Astrocyte (in vitro differentiated cells and primary cell): ENCODE results near the gene LRP1B. TPM values are rescaled to one million over a fixed set of nuclear protein-coding genes. Genes with fewer than 3 reads are reported as not detected.

Experiments used
- DNase-seq: peaks from one replicate; pipeline ENCODE4 v3.0.0-alpha.2; 2010; ENCODE audit warnings: low read depth
- FAIRE-seq: peaks from 2 replicates; lab custom pipeline; 2011; peaks lifted over from hg19 to GRCh38; lab: Jason Lieb, UNC
- H2AFZ ChIP-seq: 2 replicates; pipeline ENCODE4 v1.6.0; 2012; ENCODE audit warnings: low read depth, low read length, inconsistent platforms
- H3K27ac ChIP-seq: 2 replicates; pipeline ENCODE4 v1.5.1; 2011; ENCODE audit warnings: low read depth, low read length, inconsistent platforms
- H3K27me3 ChIP-seq: 2 replicates; pipeline ENCODE4 v1.6.0; 2011; ENCODE audit warnings: low read length, inconsistent platforms; ENCODE audit not compliant: insufficient read depth
- H3K36me3 ChIP-seq: 2 replicates; pipeline ENCODE4 v1.5.1; 2011; ENCODE audit warnings: low read length, inconsistent platforms; ENCODE audit not compliant: insufficient read depth
- H3K4me1 ChIP-seq: 2 replicates; pipeline ENCODE4 v1.5.1; 2011; ENCODE audit warnings: low read length, inconsistent platforms; ENCODE audit not compliant: insufficient read depth
- H3K4me2 ChIP-seq: 2 replicates; pipeline ENCODE4 v1.6.0; 2012; ENCODE audit warnings: low read length, inconsistent platforms
- H3K4me3 ChIP-seq: 2 replicates; pipeline ENCODE4 v1.5.1; 2011; ENCODE audit warnings: low read depth, mild to moderate bottlenecking, low read length, inconsistent platforms; ENCODE audit not compliant: insufficient read depth
- H3K79me2 ChIP-seq: 2 replicates; pipeline ENCODE4 v1.6.0; 2012; ENCODE audit warnings: mild to moderate bottlenecking, low read length, inconsistent platforms; ENCODE audit not compliant: insufficient read depth
- H3K9ac ChIP-seq: 2 replicates; pipeline ENCODE4 v1.6.0; 2012; ENCODE audit warnings: mild to moderate bottlenecking, low read length, inconsistent platforms
- H3K9me3 ChIP-seq: 2 replicates; pipeline ENCODE4 v1.5.1; 2012; ENCODE audit warnings: low read depth, mild to moderate bottlenecking, low read length, inconsistent platforms; ENCODE audit not compliant: insufficient read depth
- H4K20me1 ChIP-seq: 2 replicates; pipeline ENCODE4 v1.6.0; 2012; ENCODE audit warnings: low read length, inconsistent platforms; ENCODE audit not compliant: insufficient read depth
- H3K27ac Mint-ChIP-seq: one replicate; pipeline ENCODE4 v1.8.0; 2021; ENCODE audit warnings: mild to moderate bottlenecking, mixed read lengths; ENCODE audit not compliant: unreplicated experiment
- H3K27me3 Mint-ChIP-seq: one replicate; pipeline ENCODE4 v1.8.0; 2021; ENCODE audit warnings: low read depth, mixed read lengths; ENCODE audit not compliant: unreplicated experiment
- H3K36me3 Mint-ChIP-seq: one replicate; pipeline ENCODE4 v1.8.0; 2021; ENCODE audit warnings: low read depth, mixed read lengths; ENCODE audit not compliant: unreplicated experiment
- H3K4me1 Mint-ChIP-seq: one replicate; pipeline ENCODE4 v1.8.0; 2021; ENCODE audit warnings: low read depth, mixed read lengths; ENCODE audit not compliant: unreplicated experiment
- H3K4me3 Mint-ChIP-seq: one replicate; pipeline ENCODE4 v1.8.0; 2021; ENCODE audit warnings: mild to moderate bottlenecking, moderate library complexity, mixed read lengths; ENCODE audit not compliant: unreplicated experiment
- H3K9me3 Mint-ChIP-seq: one replicate; pipeline ENCODE4 v1.8.0; 2021; ENCODE audit warnings: mild to moderate bottlenecking, mixed read lengths; ENCODE audit not compliant: unreplicated experiment
- CTCF ChIP-seq: IDR thresholded peaks from 2 replicates; pipeline ENCODE4 v1.5.1; 2011; ENCODE audit warnings: low read depth, mild to moderate bottlenecking, inconsistent platforms, low read length, moderate library complexity; ENCODE audit not compliant: insufficient read depth
- EZH2 ChIP-seq: IDR thresholded peaks from 2 replicates; pipeline ENCODE4 v1.6.1; 2012; ENCODE audit warnings: mild to moderate bottlenecking, low read length, inconsistent platforms; ENCODE audit not compliant: insufficient read depth
- total RNA-seq: library from RNA; stranded (reverse); gene quantifications from 2 replicates; pipeline ENCODE4 v1.2.1, GENCODE V29; 2021

The LRP1B gene
- total RNA-seq, 1 donor from 2014 or later = 1.5 TPM

GRCh38 chr2:141317986-141318385, 812.8 kb downstream of the LRP1B start:
- H3K27ac ChIP-seq = no peak overlapping the region

GRCh38 chr2:141316606-141317005, 814.2 kb downstream of the LRP1B start:
- H3K4me1 Mint-ChIP-seq = peaks cover 17% of the 10 kb centered on the region
- no peak overlapping the region for H3K27ac Mint-ChIP-seq
- no peak overlapping the region for H3K9ac ChIP-seq
- no peaks in the 10 kb centered on the region for H3K27me3 Mint-ChIP-seq
- FAIRE-seq (no peak), DNase-seq (no peak)
- H4K20me1 ChIP-seq = no peaks in the 10 kb centered on the region
- H3K4me3 ChIP-seq = no peak overlapping the region
- H3K4me3 Mint-ChIP-seq = no peak overlapping the region
- H3K4me2 ChIP-seq = no peak overlapping the region
- TF ChIP-seq EZH2 = no peak
- H3K79me2 ChIP-seq = no peaks in the 10 kb centered on the region
- no peaks in the 10 kb centered on the region for H3K4me1 ChIP-seq
- no peak overlapping the region for H2AFZ ChIP-seq
- H3K36me3 Mint-ChIP-seq = no peaks in the 10 kb centered on the region
- no peak overlapping the region for H3K27ac ChIP-seq
- H3K9me3 Mint-ChIP-seq = no peaks in the 10 kb centered on the region
- no peaks in the 10 kb centered on the region for H3K36me3 ChIP-seq
- no peaks in the 10 kb centered on the region for H3K27me3 ChIP-seq
- no peaks in the 10 kb centered on the region for H3K9me3 ChIP-seq

More at GRCh38 chr2:141317986-141318385, 812.8 kb downstream of the LRP1B start:
- Mint-ChIP-seq H3K36me3 (no peaks in the 10 kb centered on the region), H3K4me3 (no peak overlapping the region), H3K27me3 (no peaks in the 10 kb centered on the region), H3K9me3 (no peaks in the 10 kb centered on the region), H3K27ac (peak overlapping the region; percentile 72), H3K4me1 (peaks cover 17% of the 10 kb centered on the region)
- Histone ChIP-seq H3K4me3 (no peak overlapping the region), H3K9ac (no peak overlapping the region), H4K20me1 (no peaks in the 10 kb centered on the region), H2AFZ (no peak overlapping the region), H3K4me2 (no peak overlapping the region), H3K36me3 (no peaks in the 10 kb centered on the region), H3K27me3 (no peaks in the 10 kb centered on the region), H3K79me2 (no peaks in the 10 kb centered on the region), H3K4me1 (no peaks in the 10 kb centered on the region), H3K9me3 (no peaks in the 10 kb centered on the region)
- FAIRE-seq (no peak), DNase-seq (peak; percentile 18)
- no peak for TF ChIP-seq CTCF
- TF ChIP-seq EZH2 = no peak

- FAIRE-seq (no peak), DNase-seq (no peak)
- TF ChIP-seq EZH2 (no peak), CTCF (no peak)
- Histone ChIP-seq H3K4me3 (no peak overlapping the region), H3K9ac (no peak overlapping the region), H4K20me1 (no peaks in the 10 kb centered on the region), H3K9me3 (no peaks in the 10 kb centered on the region), H3K27me3 (no peaks in the 10 kb centered on the region), H2AFZ (no peak overlapping the region), H3K36me3 (no peaks in the 10 kb centered on the region), H3K27ac (no peak overlapping the region), H3K4me1 (no peaks in the 10 kb centered on the region), H3K4me2 (no peak overlapping the region), H3K79me2 (no peaks in the 10 kb centered on the region)
- Mint-ChIP-seq H3K4me3 (no peak overlapping the region), H3K4me1 (peaks cover 17% of the 10 kb centered on the region), H3K27ac (no peak overlapping the region), H3K9me3 (no peaks in the 10 kb centered on the region), H3K27me3 (no peaks in the 10 kb centered on the region), H3K36me3 (no peaks in the 10 kb centered on the region)
Observed at GRCh38 chr2:141316103-141316502, 814.7 kb downstream of the LRP1B start.
